ENCODE measurements around the gene KIAA1328. TPM values are rescaled to one million over a fixed set of nuclear protein-coding genes. Genes with fewer than 3 reads are reported as not detected.

Gene KIAA1328
- total RNA-seq, 1 experiment from 2014 or later = 6.2 TPM

GRCh38 chr18:37252342-37252741 lies 423.4 kb downstream of the KIAA1328 start:
- H3K27me3 ChIP-seq (ENCODE audit: control insufficient read depth, insufficient read depth, low read length) = no peaks in the 10 kb centered on the region
- ChIA-PET POLR2A (no interaction called here), CTCF (no interaction called here)
- intact Hi-C loops (cut with micrococcal nuclease; ENCODE audit: unreplicated experiment) = no loop called here
- BruUV-seq (replicated peaks) = no TSS peak
- no peak overlapping the region for H3K27ac ChIP-seq (ENCODE audit: low read length)
- ATAC-seq (no peak), DNase-seq (ENCODE audit: low read depth, low spot score) (no peak)
- no peak for TF ChIP-seq POLR2AphosphoS5 (IDR thresholded peaks at IDR 0.05; ENCODE audit: low read depth, low read length)
- TF ChIP-seq REST (IDR thresholded peaks at IDR 0.05; ENCODE audit: insufficient read depth in 1 of 2, low read depth in 2 of 2, low read length in 1 of 2) = no peak
- no peak for TF ChIP-seq TCF7L2 (IDR thresholded peaks at IDR 0.05; ENCODE audit: low read depth, low read length)
- TF ChIP-seq SIN3A (IDR thresholded peaks at IDR 0.05; ENCODE audit: borderline replicate concordance, insufficient read depth, low read depth, low read length) = no peak
- no peak for TF ChIP-seq CTCF (IDR thresholded peaks at IDR 0.05)
- in situ Hi-C loops (cut with HindIII; ENCODE audit: low pct_unique_long_range_greater_than_20kb, low sequenced_read_pairs) = no loop called here
- no peak overlapping the region for H3K4me3 ChIP-seq (ENCODE audit: low read depth in 2 of 2, low read length in 2 of 2)
- H3K36me3 ChIP-seq (ENCODE audit: control insufficient read depth, insufficient read depth, low read length) = no peaks in the 10 kb centered on the region
- no peaks in the 10 kb centered on the region for H3K4me1 ChIP-seq (ENCODE audit: control insufficient read depth, insufficient read depth, low read length)
- no peaks in the 10 kb centered on the region for H3K9me3 ChIP-seq (ENCODE audit: control insufficient read depth, insufficient read depth, low read depth, low read length)

DNA sequence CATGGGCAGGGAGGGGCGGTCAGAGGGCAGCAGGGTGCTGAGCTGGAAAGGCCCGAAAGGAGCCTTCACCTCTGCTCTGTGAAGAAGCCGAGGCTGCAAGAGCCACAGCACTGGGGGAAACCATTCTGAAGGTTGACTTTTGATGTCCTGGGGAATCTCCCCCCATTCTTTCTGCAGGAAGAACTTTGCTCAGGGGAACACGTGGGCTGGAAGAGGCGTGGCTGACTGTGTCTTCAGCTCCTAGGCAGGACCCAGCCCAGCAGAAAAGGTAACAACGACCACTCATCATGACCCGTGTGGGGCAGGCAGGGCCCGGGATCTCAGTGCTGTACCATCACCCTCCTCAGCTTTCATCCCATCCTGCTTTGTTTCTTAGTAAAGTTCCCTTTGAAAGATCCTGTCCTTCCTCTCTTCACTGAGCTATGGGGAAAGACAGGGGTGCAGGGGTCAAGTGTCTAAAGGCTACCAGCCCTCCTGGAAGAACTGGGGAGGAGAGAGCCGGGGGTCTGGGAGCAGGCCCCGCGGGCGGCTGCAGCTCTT lies 424.0 kb downstream of the KIAA1328 start:
- no TSS peak for BruUV-seq (replicated peaks)
- no peaks in the 10 kb centered on the region for H3K4me1 ChIP-seq (ENCODE audit: control insufficient read depth, insufficient read depth, low read length)
- no peak overlapping the region for H3K27ac ChIP-seq (ENCODE audit: low read length)
- TF ChIP-seq POLR2AphosphoS5 (IDR thresholded peaks at IDR 0.05; ENCODE audit: low read depth, low read length) = no peak
- TF ChIP-seq CTCF (IDR thresholded peaks at IDR 0.05) = no peak
- TF ChIP-seq SIN3A (IDR thresholded peaks at IDR 0.05; ENCODE audit: borderline replicate concordance, insufficient read depth, low read depth, low read length) = no peak
- no peak for TF ChIP-seq REST (IDR thresholded peaks at IDR 0.05; ENCODE audit: insufficient read depth in 1 of 2, low read depth in 2 of 2, low read length in 1 of 2)
- no peak for TF ChIP-seq TCF7L2 (IDR thresholded peaks at IDR 0.05; ENCODE audit: low read depth, low read length)
- H3K36me3 ChIP-seq (ENCODE audit: control insufficient read depth, insufficient read depth, low read length) = no peaks in the 10 kb centered on the region
- no peak for DNase-seq (ENCODE audit: low read depth, low spot score)
- no peaks in the 10 kb centered on the region for H3K27me3 ChIP-seq (ENCODE audit: control insufficient read depth, insufficient read depth, low read length)
- no peak overlapping the region for H3K4me3 ChIP-seq (ENCODE audit: low read depth in 2 of 2, low read length in 2 of 2)
- no peak for ATAC-seq
- H3K9me3 ChIP-seq (ENCODE audit: control insufficient read depth, insufficient read depth, low read depth, low read length) = no peaks in the 10 kb centered on the region
- CTCF ChIA-PET = no interaction called here
- in situ Hi-C loops (cut with HindIII; ENCODE audit: low pct_unique_long_range_greater_than_20kb, low sequenced_read_pairs) (no loop called here), intact Hi-C loops (cut with micrococcal nuclease; ENCODE audit: unreplicated experiment) (no loop called here)
- POLR2A ChIA-PET = no interaction called here
